AG04450 (cell line): ENCODE measurements around the gene JTB. TPM values are rescaled to one million over a fixed set of nuclear protein-coding genes. Genes with fewer than 3 reads are reported as not detected.

Experiments used
- CTCF ChIA-PET: fragments of 300-600, 350-600 bp; formaldehyde crosslinking; extraction: SDS; loops from one replicate; lab custom pipeline; 2022; ENCODE audit warnings: antibody characterized with exemption, inconsistent platforms; lab: Charles Lee
- POLR2A ChIA-PET: fragments of 350-600 bp; formaldehyde crosslinking; extraction: SDS; loops from one replicate; lab custom pipeline; 2021; ENCODE audit warnings: antibody characterized with exemption, inconsistent platforms; lab: Yijun Ruan, JAX
- DNase-seq: peaks from one replicate; pipeline ENCODE4 v3.0.0-alpha.2; 2011; ENCODE audit warnings: low read depth, low spot score
- H3K27ac ChIP-seq: one replicate; pipeline ENCODE4 v1.5.1; 2012; ENCODE audit warnings: low read depth, low read length, control low read depth
- H3K27me3 ChIP-seq: one replicate; pipeline ENCODE4 v1.6.0; 2012; ENCODE audit warnings: low read length; ENCODE audit not compliant: control insufficient read depth, insufficient read depth
- H3K4me3 ChIP-seq: 2 replicates; pipeline ENCODE4 v1.5.1; 2011; ENCODE audit warnings: mild to moderate bottlenecking, low read depth, low read length, control low read depth
- H3K9me3 ChIP-seq: 2 replicates; pipeline ENCODE4 v1.5.1; 2012; ENCODE audit warnings: low read length; ENCODE audit not compliant: control insufficient read depth, insufficient read depth
- polyA plus RNA-seq: library from polyadenylated mRNA; depleted of rRNA; stranded (reverse); fragments of >200 nt; gene quantifications from 2 replicates; pipeline ENCODE4 v1.2.3, GENCODE V29; 2011
- TF ChIP-seq, protein P1 (sequence below): IDR thresholded peaks from 2 replicates; pipeline ENCODE4 v1.5.1; 2011; ENCODE audit warnings: low read depth, low read length, control low read depth, inconsistent platforms

The JTB gene
- polyA plus RNA-seq, 1 experiment, result 160 TPM

DNA sequence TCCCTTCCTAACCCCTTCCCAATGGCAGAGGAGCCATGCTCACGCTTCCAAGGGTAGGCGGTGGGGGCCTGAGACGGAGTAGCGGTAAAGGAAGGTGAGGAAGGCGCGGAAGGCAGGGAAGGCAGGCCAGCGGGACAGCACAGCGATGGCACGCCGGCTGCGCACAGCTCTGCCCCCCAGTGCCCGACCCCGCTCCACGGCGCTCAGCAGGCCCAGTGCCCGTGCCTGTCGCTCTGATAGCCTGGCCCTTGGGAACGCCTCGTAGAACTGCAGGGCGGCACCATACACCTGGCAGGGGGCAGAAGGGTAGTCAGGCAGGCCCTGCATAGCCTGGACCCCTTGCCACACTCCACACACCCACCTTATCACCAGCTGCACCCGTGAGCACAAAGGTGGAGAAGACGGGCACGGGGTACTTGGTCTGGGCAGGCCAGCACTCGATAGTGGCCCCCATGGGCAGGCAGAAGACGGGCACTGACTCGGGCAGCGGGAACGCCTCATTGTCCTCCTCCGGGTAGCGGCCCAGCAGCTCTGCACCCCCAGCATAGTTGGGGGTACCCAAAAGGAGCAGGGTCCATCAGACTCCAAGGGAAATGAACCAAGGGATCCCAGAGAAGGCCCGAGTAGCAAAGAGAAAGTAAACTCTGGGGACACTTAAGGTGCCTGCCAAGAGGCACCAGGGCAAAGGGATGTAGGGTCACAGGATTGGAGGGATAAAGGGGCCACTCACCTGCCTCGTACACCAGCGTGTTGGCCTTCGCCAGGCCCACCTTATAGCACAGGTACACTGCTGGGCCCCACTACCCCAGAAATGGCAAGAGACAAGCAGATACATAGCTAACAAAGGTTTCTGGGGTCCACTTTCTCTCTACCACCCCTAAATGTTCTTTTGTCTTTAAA, 35.4 kb downstream of the JTB start:
- POLR2A ChIA-PET, result interaction anchor here (0.7 kb wide), 1 partner anchor 299 kb away, joined by 3 read pairs; no protein-coding TSS in a partner anchor
- CTCF ChIA-PET, result no interaction called here
- no peak for DNase-seq
- TF ChIP-seq, protein P1, sequence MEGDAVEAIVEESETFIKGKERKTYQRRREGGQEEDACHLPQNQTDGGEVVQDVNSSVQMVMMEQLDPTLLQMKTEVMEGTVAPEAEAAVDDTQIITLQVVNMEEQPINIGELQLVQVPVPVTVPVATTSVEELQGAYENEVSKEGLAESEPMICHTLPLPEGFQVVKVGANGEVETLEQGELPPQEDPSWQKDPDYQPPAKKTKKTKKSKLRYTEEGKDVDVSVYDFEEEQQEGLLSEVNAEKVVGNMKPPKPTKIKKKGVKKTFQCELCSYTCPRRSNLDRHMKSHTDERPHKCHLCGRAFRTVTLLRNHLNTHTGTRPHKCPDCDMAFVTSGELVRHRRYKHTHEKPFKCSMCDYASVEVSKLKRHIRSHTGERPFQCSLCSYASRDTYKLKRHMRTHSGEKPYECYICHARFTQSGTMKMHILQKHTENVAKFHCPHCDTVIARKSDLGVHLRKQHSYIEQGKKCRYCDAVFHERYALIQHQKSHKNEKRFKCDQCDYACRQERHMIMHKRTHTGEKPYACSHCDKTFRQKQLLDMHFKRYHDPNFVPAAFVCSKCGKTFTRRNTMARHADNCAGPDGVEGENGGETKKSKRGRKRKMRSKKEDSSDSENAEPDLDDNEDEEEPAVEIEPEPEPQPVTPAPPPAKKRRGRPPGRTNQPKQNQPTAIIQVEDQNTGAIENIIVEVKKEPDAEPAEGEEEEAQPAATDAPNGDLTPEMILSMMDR, result no peak
- H3K27ac ChIP-seq, result no peak overlapping the region
- H3K9me3 ChIP-seq, result no peaks in the 10 kb centered on the region; the same call in 1 of the 2 replicates
- H3K27me3 ChIP-seq, result no peaks in the 10 kb centered on the region
- no peak overlapping the region for H3K4me3 ChIP-seq

DNA sequence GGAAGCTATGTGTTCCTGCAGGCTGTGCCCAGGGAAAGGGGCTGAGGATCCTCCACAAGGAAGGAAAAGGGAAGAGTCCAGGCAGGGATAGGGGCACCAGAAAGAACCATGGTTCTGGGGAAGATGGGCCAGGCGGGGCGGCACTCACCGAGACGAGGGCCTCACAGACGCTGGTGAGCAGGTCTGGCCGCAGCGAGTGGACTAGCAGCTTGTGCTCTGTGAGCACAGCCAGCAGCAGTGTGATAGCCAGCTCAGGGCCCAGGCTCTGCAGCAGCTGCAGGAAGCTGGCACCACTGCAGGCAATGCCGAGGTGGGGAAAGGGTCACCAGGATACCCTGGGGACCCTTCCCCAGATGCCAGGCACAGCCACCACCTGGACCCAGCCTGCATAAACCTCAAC, 36.7 kb downstream of the JTB start:
- POLR2A ChIA-PET, result interaction anchor here (0.8 kb wide), 1 partner anchor 17 kb away, joined by 3 read pairs; no protein-coding TSS in a partner anchor
- CTCF ChIA-PET, result interaction anchor here (0.6 kb wide), 1 partner anchor 37 kb away, joined by 11 read pairs; the partner anchor contains the start of gene JTB

DNA sequence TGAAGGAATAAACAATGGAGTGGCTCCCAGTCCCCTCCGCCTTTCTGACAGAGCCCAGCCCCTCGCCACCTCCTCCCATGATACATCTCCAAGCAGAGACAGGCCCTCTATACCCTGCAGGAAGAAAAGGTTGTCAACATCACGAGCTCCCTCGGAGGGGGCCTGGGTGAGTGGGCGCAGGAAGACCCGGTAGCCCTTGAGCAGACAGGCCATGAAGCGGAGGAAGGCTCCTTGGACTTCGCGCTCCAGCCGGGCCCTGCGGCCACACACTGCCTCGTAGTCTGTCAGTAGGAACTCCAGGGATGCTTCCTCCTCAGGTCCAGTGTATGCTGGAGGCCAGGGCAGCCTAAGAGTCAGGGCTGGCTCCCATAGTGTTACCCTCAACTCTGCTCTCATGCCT, 38.0 kb downstream of the JTB start:
- Histone ChIP-seq H3K4me3 (no peak overlapping the region), H3K27ac (no peak overlapping the region), H3K9me3 (no peaks in the 10 kb centered on the region), H3K27me3 (no peaks in the 10 kb centered on the region)
- TF ChIP-seq, protein P1, result no peak
- ChIA-PET CTCF (interaction anchor here (0.9 kb wide), 1 partner anchor 48 kb away, joined by 3 read pairs; no protein-coding TSS in a partner anchor), POLR2A (interaction anchor here (0.6 to 0.9 kb wide), 3 partner anchors 14 to 158 kb away, joined by 3 read pairs; partner anchors contain the start of gene CRTC2)
- no peak for DNase-seq

More for the DNA sequence above, 36.7 kb downstream of the JTB start:
- no peak overlapping the region for H3K27ac ChIP-seq
- H3K4me3 ChIP-seq, result no peak overlapping the region
- TF ChIP-seq, protein P1, result no peak
- no peaks in the 10 kb centered on the region for H3K27me3 ChIP-seq
- no peak for DNase-seq
- no peaks in the 10 kb centered on the region; the same call in 1 of the 2 replicates for H3K9me3 ChIP-seq

DNA sequence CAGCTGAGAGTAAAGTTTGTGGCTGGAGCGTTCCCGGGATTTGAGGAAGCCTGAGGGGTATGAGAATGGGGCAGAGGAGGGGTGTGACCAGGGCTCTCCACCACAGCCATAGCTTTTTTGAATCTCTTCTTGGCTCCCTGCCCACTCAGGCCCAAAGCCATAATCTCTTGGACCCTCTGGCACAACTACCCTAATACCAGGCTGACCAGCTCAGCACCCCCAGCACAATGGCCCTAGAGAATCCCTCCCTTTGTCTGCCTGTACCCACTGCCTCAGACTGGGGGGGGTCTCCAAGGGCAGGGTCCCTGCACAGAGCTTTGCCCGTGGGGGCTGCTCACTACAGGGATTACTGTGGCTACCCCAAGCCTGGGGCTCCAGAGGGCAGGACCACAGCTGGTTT, 38.5 kb downstream of the JTB start:
- Histone ChIP-seq H3K27me3 (no peaks in the 10 kb centered on the region), H3K9me3 (no peaks in the 10 kb centered on the region), H3K27ac (no peak overlapping the region), H3K4me3 (no peak overlapping the region)
- CTCF ChIA-PET, result no interaction called here
- DNase-seq, result no peak
- TF ChIP-seq, protein P1, result no peak
- POLR2A ChIA-PET, result interaction anchor here (0.6 kb wide), 1 partner anchor 157 kb away, joined by 3 read pairs; no protein-coding TSS in a partner anchor

DNA sequence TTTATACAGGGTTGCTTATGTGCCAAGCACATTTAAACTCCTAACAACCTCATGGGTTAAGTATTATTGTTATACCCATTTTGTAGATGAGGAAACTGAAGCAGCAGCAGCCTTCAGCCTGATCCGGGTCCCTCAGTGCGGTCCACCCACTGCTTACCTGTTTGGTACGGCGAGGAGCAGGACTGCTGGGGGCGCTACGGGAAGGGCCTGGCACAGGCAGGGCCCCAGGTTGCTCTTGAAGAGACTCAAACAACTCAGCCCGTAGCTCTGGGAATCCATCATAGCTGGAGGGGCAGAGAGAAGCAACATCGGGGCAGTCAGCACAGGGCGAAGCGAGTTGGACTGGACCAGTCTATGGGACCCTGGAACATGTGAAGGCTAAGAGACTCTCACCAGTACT, 40.1 kb downstream of the JTB start:
- Histone ChIP-seq H3K9me3 (no peaks in the 10 kb centered on the region), H3K4me3 (no peak overlapping the region), H3K27me3 (no peaks in the 10 kb centered on the region), H3K27ac (no peak overlapping the region)
- CTCF ChIA-PET, result interaction anchor here (0.7 kb wide), 1 partner anchor 260 kb away, joined by 3 read pairs; no protein-coding TSS in a partner anchor
- POLR2A ChIA-PET, result no interaction called here
- TF ChIP-seq, protein P1, result no peak
- DNase-seq, result no peak
